ENCODE results near the gene MTARC2.

Gene MTARC2

DNA sequence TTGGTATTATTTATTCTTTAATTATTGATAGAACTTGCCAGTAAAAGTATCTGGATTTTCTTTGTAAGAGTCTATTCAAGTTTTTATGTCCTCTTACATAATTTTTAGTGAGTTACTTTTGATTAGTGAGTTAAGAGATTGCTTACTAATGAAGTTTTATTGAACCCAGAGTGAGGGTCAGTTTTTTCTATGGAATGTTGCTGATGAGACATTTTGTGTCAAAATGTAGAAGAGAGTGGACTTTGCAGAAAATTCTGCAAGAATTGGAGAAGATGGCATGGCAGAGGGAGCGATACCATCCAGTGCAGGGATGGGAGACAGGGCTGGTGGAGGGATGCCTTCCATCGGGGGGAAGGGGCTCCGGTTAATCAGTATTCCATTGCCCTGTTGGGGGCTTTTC, 11.0 kb downstream of the MTARC2 start:
- TF ChIP-seq, protein P1, sequence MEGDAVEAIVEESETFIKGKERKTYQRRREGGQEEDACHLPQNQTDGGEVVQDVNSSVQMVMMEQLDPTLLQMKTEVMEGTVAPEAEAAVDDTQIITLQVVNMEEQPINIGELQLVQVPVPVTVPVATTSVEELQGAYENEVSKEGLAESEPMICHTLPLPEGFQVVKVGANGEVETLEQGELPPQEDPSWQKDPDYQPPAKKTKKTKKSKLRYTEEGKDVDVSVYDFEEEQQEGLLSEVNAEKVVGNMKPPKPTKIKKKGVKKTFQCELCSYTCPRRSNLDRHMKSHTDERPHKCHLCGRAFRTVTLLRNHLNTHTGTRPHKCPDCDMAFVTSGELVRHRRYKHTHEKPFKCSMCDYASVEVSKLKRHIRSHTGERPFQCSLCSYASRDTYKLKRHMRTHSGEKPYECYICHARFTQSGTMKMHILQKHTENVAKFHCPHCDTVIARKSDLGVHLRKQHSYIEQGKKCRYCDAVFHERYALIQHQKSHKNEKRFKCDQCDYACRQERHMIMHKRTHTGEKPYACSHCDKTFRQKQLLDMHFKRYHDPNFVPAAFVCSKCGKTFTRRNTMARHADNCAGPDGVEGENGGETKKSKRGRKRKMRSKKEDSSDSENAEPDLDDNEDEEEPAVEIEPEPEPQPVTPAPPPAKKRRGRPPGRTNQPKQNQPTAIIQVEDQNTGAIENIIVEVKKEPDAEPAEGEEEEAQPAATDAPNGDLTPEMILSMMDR (IDR thresholded peaks at IDR 0.05; ENCODE audit: extremely low read depth, missing control alignments), result no peak
- no peak for DNase-seq (ENCODE audit: low spot score)

DNA sequence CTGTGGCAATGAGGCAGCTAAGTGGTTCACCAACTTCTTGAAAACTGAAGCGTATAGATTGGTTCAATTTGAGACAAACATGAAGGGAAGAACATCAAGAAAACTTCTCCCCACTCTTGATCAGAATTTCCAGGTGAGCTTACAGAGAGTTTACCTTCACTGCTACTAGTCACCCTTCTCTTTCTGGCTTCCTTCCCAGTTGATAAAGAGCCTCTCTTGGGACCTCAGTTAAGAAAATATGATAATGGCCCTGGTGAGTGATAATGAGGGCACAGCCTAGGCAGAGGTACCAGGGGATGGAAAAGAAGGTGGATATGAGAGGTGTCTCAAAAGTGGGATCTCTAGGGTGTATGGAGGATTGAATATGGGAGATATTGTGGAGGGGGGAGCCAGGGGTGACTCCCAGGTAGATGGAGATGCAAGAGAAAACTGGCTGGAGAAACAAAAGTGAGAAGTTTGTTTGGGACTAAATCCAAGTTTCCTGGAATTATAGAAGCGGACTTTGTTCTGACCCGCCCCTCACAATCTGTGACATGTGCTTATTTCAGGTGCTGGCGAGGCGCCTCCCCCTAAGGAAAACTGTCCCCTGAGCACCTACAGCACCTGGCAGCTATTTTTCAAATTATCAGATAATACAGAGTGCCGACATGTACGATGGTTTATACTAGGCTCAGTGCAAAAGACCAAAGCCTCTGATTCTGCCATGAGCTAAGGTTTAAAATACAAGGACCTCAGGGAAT, 13.7 kb downstream of the MTARC2 start:
- TF ChIP-seq, protein P1 (IDR thresholded peaks at IDR 0.05; ENCODE audit: extremely low read depth, missing control alignments), result no peak
- DNase-seq (ENCODE audit: low spot score), result no peak

DNA sequence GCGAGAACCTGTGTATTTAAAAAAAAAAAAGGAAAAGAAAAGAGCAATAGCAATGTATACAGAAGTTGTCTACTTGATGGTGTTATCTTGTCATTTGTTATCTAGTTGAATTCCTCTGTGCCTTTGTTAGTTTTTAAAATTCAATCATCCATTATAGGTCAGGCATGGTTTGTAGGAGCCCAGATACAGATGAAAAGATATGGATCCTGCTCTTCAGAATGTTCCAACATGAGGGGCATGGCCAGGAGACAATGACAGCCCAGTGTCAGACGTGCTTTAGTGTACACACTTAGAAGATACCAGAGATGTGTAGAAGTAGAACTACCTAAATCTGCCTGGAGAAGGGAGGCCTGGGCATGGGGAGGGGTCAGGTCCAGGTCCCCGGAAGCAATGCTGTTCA, 16.6 kb downstream of the MTARC2 start:
- TF ChIP-seq, protein P1 (IDR thresholded peaks at IDR 0.05; ENCODE audit: extremely low read depth, missing control alignments), result no peak
- DNase-seq (ENCODE audit: low spot score), result no peak

DNA sequence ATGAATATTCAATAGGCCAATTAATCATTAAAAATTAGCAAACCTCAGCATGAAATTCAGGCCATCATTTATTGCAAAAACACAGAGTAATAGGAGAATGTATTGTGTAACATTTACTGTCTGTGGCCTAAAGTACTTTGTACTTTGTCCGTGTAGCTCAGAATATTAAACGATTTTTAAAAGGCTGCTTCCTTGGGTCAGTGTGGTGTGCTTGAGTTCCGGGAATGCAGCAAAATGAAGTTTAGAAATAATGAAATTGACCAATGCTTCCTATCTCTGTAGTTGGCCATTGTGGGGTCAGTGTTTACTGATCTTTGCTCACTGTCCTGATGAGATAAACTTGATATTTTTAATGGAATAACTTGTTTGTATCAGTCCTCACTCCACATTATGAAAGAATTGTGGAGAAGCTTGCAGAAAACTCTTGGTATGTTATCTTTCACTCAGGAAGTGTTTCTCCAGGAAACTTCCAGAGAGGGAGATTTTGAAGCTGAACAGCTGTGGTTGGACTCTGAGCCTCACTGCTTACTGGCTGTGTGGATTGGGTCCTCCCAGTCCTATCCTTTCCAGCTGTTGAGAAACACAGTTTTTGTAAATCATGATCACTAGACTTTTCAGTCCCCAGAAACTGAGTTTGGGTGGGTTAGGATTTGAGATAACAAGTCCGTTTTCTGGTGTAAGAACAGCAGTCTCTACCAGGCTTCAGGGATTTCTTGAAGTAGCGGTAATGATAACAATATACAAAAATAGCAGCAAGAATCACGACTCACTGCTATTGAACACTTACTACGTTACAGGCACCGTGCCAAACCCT, 19.4 kb downstream of the MTARC2 start:
- TF ChIP-seq, protein P1 (IDR thresholded peaks at IDR 0.05; ENCODE audit: extremely low read depth, missing control alignments), result no peak
- no peak for DNase-seq (ENCODE audit: low spot score)

DNA sequence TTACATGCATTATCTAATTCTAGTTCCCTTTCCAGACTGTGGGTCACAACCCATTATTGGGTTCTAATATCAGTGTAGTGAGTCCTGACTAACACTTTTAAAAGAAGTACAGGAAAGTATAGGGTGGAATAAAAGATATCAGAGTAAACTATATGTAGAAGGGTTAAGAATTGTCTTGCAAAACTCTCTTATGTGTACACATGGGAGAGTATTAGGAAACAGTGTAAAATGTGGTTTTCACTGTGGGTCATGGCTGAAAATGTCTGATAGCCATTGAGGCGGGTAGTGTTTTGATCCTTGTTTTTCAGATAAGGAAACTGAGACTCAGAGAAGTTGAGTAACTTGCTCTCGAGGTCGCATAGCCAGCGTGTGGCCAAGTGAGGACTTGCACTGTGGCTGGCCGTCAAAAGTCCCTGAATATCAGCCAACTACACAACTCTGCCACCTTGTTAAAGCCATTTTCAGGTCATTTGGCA, 20.0 kb downstream of the MTARC2 start:
- TF ChIP-seq, protein P1 (IDR thresholded peaks at IDR 0.05; ENCODE audit: extremely low read depth, missing control alignments), result no peak
- no peak for DNase-seq (ENCODE audit: low spot score)

DNA sequence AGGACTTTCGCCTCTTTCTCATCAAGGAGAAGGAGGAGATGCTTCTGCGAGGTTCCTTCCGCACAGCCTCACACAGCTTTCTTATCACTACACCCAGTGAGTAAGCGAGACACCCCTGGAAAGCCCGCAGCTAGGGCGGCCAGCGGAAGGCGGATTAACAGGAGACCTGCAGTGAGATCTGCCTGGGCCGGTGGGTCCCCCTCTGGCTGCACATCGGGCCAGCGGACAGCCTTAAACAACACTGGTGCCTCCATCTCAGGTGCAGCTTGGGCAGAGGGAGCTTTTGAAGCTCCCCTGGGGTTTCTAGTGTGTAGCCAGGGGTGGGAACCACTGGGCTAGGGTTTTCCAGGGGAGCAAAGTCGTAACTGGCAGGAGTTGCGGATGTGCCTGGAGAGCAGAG, 21.1 kb downstream of the MTARC2 start:
- TF ChIP-seq, protein P1 (IDR thresholded peaks at IDR 0.05; ENCODE audit: extremely low read depth, missing control alignments), result no peak
- no peak for DNase-seq (ENCODE audit: low spot score)
